Measurements from ENCODE around the gene UBR3. TPM values are rescaled to one million over a fixed set of nuclear protein-coding genes. Genes with fewer than 3 reads are reported as not detected.
A peak's percentile ranks its signal among the peaks of the same experiment; 100 is the strongest.
"Not testable (repeated sequence)": the region's sequence is repeated elsewhere in the genome, so short reads cannot be mapped to it uniquely, and the experiment has no call there.

UBR3 gene, protein sequence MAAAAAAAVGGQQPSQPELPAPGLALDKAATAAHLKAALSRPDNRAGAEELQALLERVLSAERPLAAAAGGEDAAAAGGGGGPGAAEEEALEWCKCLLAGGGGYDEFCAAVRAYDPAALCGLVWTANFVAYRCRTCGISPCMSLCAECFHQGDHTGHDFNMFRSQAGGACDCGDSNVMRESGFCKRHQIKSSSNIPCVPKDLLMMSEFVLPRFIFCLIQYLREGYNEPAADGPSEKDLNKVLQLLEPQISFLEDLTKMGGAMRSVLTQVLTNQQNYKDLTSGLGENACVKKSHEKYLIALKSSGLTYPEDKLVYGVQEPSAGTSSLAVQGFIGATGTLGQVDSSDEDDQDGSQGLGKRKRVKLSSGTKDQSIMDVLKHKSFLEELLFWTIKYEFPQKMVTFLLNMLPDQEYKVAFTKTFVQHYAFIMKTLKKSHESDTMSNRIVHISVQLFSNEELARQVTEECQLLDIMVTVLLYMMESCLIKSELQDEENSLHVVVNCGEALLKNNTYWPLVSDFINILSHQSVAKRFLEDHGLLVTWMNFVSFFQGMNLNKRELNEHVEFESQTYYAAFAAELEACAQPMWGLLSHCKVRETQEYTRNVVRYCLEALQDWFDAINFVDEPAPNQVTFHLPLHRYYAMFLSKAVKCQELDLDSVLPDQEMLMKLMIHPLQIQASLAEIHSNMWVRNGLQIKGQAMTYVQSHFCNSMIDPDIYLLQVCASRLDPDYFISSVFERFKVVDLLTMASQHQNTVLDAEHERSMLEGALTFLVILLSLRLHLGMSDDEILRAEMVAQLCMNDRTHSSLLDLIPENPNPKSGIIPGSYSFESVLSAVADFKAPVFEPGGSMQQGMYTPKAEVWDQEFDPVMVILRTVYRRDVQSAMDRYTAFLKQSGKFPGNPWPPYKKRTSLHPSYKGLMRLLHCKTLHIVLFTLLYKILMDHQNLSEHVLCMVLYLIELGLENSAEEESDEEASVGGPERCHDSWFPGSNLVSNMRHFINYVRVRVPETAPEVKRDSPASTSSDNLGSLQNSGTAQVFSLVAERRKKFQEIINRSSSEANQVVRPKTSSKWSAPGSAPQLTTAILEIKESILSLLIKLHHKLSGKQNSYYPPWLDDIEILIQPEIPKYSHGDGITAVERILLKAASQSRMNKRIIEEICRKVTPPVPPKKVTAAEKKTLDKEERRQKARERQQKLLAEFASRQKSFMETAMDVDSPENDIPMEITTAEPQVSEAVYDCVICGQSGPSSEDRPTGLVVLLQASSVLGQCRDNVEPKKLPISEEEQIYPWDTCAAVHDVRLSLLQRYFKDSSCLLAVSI (N-terminal part only)
- total RNA-seq, result 10 to 100 TPM; 49.2 to 54.2 TPM
- long read RNA-seq, donor 1, partial matches to known transcripts, result 5 of 11 reads
- long read RNA-seq, donor 1, other reads (novel, unspliced or antisense), result 6 of 11 reads
- long read RNA-seq, donor 2, partial matches to known transcripts, result 3 of 3 reads
- long read RNA-seq, donor 2, other reads (novel, unspliced or antisense), result 0 of 3 reads

DNA sequence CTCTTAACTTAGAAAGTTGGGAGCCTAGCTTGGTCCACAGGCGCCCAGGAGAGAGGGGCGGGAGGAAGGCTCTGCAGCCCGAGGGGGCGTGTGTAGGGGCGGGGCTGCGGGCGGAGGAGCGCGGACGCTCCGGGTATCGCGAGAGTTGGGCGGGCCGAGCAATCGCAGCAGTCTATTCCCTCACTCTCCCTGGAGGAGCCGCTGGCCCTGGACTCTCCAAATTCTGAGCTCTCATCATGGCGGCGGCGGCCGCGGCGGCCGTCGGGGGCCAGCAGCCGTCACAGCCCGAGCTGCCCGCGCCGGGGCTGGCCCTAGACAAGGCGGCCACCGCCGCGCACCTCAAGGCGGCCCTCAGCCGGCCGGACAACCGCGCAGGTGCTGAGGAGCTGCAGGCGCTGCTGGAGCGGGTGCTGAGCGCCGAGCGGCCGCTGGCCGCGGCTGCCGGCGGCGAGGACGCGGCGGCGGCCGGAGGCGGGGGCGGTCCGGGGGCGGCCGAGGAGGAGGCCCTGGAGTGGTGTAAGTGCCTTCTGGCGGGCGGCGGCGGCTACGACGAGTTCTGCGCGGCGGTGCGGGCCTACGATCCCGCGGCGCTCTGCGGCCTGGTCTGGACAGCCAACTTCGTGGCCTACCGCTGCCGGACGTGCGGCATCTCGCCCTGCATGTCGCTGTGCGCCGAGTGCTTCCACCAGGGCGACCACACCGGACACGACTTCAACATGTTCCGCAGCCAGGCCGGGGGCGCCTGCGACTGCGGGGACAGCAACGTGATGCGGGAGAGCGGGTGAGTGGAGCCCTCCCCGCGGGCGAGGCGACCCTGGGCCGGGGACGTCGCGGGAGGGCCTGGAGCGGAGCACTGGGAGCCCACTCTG lies at the start of gene UBR3:
Gene UBR3, plus strand, starts transcription at position 183 of the 869 bp plus-strand sequence. Its CDS starts 54 bp downstream, at position 237.
- DNase-seq (ENCODE audit: low spot score), result peak; percentile 98
- intact Hi-C loops (cut with DNase I), result loop anchor here in 1 of 2 donors (10.0 kb wide), 1 partner anchor 87 kb away; no protein-coding TSS in a partner anchor

DNA sequence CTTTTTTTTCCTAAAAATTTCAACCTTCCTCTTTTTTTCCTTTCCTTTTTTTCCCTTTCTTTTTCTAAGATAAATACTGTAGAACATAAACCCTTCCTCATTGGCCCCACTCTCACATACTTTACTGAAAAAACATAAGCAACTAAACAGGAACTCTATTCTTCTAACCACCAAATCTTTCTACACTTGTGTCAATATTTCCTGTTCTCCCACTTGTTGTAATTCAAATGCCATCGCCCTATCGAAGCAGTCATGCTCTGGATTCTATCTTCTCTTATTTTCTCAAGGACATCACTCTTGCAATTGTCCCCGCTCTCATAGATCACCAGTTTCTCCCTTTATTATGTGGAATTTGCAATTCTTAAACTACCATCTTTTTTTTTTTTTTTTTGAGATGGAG lies 48.8 kb upstream of the UBR3 start:
- intact Hi-C loops (cut with DNase I), result no loop called here
- DNase-seq (ENCODE audit: low spot score), result no peak

DNA sequence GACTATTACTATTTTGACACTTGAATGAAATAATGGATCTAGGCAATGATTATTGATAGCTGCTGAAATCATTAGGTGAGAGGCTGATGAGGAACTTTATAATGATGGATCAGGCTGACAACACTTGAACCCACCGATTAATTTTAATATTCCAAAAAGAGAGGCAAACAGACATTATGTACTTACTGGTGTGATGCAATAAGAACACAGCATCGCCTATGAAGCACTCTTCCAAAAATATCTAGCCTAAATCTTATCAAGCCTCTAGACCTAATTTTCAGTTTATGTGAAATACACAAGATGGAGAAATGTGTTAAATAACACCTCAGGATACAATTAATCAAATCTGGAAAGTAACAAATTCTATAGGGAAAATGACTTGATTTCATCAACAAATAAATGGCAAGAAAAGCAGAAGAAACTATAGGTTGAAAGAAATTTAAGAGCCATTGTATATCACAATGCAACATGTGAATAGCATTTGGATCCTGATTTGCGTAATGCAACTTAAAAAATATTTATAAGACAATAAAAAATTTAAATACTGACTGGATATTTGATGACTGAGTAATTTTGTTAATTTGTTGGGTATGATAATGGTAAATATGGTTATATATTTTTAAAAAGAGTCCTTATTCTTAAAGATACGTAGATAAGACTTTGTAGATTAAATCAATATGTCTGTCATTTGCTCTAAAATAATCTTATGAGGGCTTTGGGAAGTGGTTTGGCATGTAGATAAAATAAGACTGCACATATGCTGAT lies 45.8 kb upstream of the UBR3 start:
- intact Hi-C loops (cut with DNase I), result no loop called here
- no peak for DNase-seq (ENCODE audit: low spot score)

DNA sequence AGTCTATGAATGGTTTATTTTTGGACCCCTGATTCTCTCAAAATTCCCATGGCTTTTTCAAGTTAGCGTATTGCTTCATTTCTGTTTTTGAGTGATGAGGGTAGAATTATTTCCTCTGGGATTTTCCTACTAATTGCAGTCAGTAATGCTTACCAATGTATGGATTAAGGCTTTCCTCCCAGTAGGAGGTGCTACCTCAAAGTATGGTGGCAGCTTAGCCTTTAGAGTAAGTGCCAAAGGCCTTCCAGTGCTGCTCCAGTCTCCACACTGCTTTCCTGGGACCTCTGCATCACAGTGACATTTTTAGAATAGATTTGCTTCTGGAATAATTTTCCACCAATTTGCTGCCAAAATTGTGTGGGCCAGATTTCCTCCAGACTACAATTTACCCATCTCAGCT lies 44.7 kb upstream of the UBR3 start:
- DNase-seq (ENCODE audit: low spot score), result no peak
- intact Hi-C loops (cut with DNase I), result no loop called here

DNA sequence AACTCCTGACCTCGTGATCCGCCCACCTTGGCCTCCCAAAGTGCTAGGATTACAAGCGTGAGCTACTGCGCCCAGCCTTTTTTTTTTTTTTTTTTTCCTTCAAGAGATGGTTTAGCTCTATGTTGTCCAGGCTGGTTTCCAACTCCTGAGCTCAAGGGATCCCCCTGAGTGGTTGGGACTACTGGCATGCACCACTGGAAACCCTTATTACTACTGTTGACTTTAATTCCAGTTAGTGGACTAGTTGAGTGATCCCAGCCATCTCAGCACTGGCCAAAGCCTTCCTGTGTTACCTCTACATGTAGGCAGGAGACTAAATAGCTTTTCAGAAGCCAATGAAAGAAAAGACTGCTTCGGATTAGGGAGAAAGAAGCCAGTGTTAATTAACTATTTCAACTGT lies 36.7 kb upstream of the UBR3 start:
- intact Hi-C loops (cut with DNase I), result no loop called here
- DNase-seq (ENCODE audit: low spot score), result no peak

DNA sequence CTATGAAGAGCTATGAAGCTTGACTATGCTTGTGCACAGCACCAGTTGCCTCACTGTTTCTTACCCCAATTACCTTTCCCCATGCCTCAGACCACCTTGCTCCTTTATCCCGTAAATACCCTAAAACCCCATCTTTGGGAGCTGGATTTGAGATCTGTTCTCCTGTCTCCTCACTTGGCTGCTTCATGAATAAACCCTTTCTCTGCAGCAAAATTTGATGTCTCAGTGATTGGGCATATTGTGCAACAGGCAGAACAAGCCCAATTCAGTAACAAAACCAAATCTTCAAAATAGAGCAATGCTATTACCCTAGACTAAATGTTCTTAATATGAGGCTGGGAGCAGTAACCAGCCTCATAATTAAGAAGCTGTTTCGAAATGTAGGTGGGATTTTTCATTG lies 32.1 kb upstream of the UBR3 start:
- intact Hi-C loops (cut with DNase I), result no loop called here
- DNase-seq (ENCODE audit: low spot score), result no peak

DNA sequence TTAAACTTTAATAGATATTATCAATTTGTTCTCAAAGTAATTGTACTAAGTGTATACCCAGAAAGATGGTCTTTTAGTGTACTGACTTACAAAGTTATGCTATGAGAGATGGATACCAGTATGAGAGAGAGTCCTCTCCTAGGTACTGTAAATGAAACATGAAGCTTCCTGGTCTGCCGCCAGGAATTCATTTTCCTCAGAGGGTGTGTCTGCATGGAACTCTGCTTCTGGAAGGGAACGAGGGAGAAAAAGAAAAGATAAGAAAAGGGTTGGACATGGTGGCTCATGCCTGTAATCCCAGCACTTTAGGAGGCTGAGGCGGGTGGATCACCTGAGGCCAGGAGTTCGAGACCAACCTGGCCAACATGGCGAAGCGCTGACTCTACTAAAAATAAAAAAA lies 30.8 kb upstream of the UBR3 start:
- DNase-seq (ENCODE audit: low spot score), result no peak
- intact Hi-C loops (cut with DNase I), result no loop called here

DNA sequence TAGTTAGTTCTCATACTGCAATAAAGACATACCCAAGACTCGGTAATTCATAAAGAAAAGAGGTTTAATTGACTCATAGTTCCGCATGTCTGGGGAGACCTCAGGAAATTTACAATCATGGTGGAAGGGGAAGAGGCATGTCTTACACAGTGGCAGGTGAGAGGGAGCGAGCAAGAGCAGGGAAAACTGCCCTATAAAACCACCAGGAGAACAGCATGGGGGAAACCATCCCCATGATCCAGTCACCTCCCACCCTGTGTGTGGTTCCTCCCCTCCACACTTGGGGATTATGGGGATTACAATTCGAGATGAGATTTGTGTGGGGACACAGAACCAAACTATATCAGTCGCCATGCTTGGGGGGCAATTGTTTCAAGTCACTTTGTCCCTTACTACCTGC lies 29.7 kb upstream of the UBR3 start:
- intact Hi-C loops (cut with DNase I), result no loop called here
- no peak for DNase-seq (ENCODE audit: low spot score)

DNA sequence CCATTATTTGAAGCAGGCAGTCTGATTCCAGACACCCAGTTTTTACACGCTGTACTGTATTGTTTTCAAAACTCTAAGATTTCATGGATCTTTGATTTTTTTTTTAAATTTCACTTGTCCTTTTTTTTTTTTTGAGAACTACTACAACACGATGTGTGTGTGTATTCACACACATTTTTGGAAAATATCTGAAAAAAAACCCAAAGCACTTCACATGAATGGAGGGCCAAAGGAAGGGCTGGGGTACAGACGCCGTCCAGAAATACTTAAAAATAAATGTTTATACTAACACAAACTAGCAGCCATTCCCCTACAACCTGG lies 28.9 kb upstream of the UBR3 start:
- DNase-seq (ENCODE audit: low spot score), result no peak
- intact Hi-C loops (cut with DNase I), result no loop called here

DNA sequence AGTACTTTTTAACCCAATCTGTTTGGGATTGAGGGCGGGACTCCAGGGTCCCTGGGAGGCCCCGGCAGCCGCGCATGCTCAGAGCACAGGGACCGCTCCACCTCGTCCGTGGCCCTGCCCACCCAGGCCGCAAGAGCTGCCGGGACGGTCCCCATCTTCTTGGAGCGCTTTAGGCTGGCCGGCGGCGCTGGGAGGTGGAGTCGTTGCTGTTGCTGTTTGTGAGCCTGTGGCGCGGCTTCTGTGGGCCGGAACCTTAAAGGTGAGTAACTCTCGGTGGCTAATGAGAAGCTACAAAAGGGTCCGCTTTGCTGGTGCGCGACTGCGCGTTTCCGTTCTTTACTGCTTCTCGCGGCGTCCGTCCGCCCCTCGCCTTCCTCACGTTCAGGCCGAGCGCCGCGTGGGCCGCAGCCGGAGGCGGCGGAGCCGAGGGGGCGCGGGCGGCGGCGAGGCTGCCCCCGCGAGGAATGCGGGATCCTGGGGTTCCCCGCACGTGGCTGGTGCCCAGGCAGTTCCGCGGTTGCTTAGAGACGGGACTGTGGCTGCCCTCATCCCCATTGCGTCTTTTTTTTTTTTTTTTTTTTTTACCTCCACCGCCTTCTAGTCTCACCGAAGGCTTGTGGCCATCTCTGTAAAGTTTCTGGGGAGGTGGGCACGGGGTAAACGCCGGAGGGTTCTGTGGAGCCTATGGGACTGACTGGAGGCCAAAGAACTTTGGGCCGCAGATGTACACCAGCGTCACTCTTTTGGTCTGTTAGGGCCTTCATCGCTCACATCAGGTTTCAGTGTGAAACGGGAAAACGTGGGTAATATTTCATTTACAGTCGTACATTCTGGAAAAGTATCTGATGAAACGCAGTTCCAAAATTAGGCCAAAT lies 28.3 kb upstream of the UBR3 start, which contains the start of gene SSB:
Gene SSB, plus strand, starts transcription at position 154 of the 875 bp plus-strand sequence. CDS start 2,090 bp downstream, outside the sequence.
- intact Hi-C loops (cut with DNase I), result no loop called here

DNA sequence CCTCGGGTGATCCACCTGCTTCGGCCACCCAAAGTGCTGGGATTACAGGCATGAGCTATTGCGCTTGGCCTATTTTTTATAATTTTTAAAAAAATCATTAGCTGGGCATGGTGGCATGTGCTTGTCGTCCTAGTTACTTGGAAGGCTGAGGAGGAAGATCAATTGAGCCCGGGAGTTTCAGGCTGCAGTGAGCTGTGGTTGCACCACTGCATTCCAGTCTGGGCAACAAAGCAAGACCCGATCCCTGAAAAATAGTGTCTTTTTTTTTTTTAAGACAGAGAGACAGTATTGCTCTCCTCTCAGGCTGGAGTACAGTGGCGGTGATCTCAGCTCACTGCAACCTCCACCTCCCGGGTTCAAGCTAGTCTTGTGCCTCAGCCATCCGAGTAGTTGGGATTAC lies 23.8 kb upstream of the UBR3 start:
- intact Hi-C loops (cut with DNase I), result no loop called here
- DNase-seq (ENCODE audit: low spot score), result no peak

More for the DNA sequence above, 28.3 kb upstream of the UBR3 start, which contains the start of gene SSB:
- DNase-seq (ENCODE audit: low spot score), result peak; percentile 98

DNA sequence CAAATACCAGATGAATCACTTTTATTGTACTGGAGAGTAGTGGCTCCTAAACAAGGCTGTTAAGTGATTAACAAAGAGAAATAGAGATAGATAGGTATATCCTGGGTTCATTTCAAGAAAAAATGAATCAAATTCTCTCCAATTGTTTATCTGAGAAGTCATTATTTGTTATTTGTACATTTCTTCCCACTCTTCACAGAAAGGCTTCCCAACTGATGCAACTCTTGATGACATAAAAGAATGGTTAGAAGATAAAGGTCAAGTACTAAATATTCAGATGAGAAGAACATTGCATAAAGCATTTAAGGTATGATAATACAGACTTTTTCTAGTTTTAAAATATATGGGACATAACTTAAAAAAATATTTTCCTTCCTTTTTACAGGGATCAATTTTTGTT lies 20.7 kb upstream of the UBR3 start:
- intact Hi-C loops (cut with DNase I), result no loop called here
- DNase-seq (ENCODE audit: low spot score), result no peak

DNA sequence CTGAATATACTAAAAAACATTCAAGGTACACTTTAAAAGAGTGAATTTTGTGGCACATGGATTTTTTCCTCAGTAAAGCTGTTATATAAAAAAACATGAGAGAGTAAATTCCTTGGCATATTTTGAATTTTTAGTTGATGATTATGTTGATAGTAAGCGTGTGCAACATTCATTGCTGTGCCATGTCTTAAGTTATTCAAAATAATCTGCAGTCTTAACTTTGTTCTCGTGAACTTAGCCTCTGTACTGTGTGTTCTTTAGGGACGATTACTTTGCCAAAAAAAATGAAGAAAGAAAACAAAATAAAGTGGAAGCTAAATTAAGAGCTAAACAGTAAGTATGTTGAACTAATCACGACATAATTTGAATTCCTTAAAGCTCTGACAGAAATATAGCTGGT lies 19.0 kb upstream of the UBR3 start:
- DNase-seq (ENCODE audit: low spot score), result no peak
- intact Hi-C loops (cut with DNase I), result no loop called here

DNA sequence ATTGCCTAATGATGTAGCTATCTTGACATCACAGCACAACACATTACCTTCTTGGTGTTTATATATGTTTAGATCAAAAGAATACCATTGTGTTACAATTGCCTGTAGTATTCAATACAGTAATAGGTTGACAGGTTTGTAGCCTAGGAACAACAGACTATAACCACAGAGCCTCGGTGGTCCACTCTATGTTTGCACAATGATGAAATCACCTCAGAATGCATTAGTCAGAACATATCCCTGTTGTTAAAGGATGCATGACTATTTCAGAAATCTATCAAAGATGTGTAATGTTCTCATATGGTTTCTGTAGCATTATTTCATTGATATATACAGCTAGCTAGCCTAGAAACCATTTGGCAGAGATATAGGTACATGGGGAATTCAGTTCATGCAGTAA lies 11.4 kb upstream of the UBR3 start:
- intact Hi-C loops (cut with DNase I), result no loop called here

DNA sequence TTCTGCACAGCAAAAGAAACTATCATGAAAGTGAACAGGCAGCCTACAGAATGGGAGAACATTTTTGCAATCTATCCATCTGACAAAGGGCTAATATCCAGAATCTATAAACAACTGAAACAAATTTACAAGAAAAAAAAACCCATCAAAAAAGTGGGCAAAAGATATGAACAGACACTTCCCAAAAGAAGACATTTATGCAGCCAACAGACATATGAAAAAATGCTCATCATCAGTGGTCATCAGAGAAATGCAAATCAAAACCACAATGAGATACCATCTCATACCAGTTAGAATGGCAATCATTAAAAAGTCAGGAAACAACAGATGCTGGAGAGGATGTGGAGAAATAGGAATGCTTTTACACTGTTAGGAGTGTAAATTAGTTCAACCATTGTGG lies 10.3 kb upstream of the UBR3 start:
- DNase-seq (ENCODE audit: low spot score); intact Hi-C loops (cut with DNase I): not testable (repeated sequence)

More for the DNA sequence above, 11.4 kb upstream of the UBR3 start:
- DNase-seq (ENCODE audit: low spot score), result no peak

DNA sequence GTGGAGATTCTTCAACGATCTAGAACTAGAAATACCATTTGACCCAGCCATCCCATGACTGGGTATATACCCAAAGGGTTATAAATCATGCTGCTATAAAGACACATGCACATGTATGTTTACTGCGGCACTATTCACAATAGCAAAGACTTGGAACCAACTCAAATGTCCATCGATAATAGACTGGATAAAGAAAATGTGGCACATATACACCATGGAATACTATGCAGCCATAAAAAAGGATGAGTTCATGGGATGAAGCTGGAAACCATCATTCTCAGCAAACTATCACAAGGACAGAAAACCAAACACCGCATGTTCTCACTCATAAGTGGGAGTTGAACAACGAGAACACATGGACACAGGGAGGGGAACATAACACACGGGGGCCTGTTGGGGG lies 9.9 kb upstream of the UBR3 start:
- intact Hi-C loops (cut with DNase I); DNase-seq (ENCODE audit: low spot score): not testable (repeated sequence)

DNA sequence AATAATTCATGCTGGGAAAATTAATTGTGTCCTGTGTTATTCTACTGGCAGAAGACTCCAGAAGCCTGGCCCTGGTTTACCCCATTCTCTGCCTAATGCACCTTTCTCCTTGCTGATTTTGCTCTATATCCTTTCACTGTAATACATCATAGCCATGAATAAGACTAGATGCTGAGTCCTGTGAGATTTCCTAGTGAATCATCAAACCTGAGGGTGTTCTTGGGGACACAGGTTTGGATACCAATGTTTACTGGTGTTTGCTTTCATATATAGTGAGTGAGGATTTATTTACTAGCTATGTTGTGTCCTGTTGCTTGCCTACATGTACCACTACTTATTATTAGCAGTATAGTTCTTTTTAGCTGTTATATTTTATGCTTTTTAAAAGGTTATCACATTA lies 9.0 kb upstream of the UBR3 start:
- intact Hi-C loops (cut with DNase I), result no loop called here
- DNase-seq (ENCODE audit: low spot score), result no peak

Data from posterior vena cava (tissue), 2 donors.